Stimulated activated CD8-positive, alpha-beta memory T cell treated with anti-CD3 and anti-CD28 coated beads, Interleukin-15, amount 100 ng/mL, for 48 hours (primary cell): ENCODE data around the gene SLC25A33.
A peak's percentile ranks its signal among the peaks of the same experiment; 100 is the strongest.
"Not testable (repeated sequence)": the region's sequence is repeated elsewhere in the genome, so short reads cannot be mapped to it uniquely, and the experiment has no call there.

Source experiments
- DNase-seq, 2 donors: peaks; one replicate each; pipeline ENCODE4 v3.0.0-alpha.2; 2020; ENCODE audit warnings: low read depth in 2 of 2

SLC25A33 gene

DNA sequence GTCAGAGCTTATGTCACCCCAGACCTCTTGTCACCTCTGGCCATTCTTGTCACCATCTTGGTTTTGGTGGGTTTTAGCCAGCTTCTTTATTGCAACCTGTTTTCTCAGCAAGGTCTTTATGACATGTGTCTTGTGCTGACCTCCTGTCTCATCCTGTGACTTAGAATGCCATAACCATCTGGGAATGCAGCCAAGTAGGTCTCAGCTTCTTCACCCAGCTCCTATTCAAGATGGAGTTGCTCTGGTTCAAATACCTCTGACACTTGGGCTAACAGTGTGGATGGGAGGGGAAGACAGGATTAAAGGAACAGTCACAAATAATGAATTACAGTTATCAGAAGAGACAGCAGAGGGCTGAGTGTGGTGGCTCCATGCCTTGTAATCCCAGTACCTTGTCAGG lies 81.8 kb downstream of the SLC25A33 start:
- DNase-seq: no peak

DNA sequence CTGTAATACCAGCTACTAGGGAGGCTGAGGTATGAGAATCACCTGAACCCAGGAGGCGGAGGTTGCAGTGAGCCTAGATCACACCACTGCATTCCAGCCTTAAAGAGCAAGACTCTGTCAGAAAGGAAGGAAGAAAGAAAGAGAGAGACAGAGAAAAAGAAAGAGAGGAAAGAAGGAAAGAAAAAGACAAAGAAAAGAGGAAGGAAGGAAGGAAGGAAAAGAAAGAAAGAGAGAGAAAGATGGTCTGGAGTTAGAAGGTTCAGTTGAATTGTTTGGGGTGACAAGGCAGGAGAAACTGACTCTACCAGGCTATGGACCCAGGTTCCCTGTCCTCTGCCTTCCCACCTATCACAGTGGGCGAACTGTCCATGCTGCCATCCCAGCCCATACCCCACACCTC lies 84.8 kb downstream of the SLC25A33 start:
- DNase-seq: no peak

DNA sequence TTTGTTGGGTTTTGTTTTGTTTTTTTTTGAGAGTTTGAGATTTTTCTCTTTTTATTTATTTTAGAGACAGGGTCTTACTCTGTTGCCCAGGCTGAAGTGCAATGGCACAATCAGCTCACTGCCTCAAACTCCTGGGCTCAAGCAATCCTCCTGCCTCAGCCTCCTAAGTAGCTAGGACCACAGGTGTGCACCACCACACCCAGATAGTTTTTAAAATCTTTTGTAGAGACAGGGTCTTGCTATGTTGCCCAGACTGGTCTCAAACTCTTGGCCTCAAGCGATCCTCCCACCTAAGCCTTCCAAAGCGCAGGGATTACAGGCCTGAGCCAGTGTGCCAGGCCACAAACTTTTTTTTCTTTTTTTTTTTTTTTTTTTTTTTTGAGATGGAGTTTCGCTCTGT lies 85.8 kb downstream of the SLC25A33 start:
- DNase-seq: not testable (repeated sequence)

DNA sequence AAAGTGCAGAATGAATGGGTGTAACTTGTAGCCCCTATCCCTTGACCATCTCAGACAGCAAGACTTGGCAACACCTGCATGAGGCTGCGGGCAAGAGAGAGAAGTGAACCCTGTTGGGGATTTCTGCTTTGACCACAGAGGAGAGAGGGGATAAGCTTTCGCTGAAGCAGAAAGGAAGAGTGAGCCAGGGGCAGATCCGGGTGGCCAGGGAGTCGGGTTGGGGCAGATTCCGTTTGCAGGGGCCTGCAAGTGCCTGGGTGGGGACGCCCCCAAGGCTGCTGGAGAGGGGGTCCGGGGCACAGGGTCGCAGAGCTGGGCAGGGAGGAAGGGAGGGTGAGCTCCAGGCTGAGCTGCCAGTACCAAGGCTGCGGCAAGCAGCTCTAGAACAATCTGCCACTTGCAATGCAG lies 86.9 kb downstream of the SLC25A33 start:
- no peak for DNase-seq

DNA sequence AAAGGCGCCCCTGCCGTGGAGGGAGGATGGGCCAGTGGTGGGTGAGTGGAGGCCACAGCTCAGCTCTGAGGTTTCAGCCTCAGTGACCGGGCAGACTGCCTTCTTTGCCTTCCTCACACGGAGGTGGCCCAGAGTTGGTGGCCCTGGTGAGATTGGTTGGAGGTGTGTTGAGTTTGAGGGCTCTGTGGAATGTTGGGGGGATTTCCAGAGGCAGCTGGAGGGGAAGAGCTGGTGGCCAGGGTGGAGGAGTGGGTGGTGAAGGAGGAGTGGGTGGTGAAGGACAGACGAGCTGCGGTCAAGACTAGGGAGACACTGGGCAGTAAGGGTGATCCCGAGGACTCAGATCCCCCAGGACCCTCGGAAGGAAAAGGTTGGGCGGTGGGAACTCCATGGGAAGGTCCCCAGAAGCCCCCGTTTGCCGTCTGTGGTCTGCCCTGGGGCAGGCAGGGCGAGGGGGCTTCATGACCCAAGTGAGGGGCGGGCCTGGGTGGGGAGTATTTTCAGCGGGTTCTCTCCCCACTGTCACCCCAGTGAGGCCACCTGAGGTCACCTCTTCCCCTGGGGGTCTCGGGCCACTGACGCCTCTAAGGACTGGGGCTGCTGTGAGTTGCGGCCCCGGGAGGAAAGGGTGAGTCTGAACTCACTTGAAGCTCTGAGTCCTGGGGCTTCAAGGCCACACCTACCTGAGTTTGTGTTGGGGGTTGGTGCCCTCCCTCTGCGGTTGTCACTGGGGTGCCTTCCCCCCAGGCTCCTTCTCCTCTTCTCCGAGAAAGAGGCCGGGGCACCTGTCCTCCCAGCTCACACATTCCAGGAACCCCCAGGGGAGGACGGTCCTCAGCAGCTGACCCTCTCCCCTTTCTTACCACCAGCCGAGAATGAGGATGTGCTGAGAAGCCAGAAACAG lies 89.5 kb downstream of the SLC25A33 start:
- DNase-seq: peak; percentile 76 to 78

DNA sequence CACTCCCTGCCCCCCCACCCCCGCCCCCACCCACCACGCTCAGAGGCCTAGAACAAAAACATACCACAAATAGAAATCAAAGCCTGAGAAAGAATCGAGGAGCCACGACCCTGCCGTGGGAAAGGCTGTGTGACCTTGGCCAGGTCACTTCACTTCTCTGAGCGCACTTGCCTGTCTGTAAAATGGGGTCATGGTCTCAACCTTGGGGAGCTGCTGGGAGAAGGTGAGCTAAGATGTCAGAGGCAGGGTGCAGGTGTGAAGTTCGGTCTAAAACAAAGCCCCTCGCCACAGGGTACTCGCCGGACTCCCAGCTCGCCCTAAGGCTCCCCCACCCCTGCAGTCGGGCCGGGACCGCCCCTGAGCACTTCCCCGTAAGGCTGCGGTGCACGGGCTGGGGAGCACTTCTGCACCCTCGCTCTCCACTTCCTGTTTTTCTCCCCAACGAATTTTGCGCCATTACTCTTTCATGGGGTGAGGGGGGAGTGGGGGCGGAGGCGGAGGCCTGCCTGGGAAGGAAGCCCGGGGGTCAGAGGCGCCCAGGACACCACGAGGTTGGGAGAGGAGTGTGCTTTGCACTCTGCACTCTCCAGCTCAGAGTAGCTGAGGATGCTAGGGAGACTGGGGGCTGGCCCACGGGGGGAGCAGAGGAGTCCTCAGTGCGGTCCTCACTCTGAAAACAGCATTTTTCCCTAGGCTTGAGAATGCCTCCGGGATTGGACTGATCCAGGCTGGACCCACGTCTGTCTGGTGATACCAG lies 90.4 kb downstream of the SLC25A33 start:
- peak; percentile 78 to 80 for DNase-seq

DNA sequence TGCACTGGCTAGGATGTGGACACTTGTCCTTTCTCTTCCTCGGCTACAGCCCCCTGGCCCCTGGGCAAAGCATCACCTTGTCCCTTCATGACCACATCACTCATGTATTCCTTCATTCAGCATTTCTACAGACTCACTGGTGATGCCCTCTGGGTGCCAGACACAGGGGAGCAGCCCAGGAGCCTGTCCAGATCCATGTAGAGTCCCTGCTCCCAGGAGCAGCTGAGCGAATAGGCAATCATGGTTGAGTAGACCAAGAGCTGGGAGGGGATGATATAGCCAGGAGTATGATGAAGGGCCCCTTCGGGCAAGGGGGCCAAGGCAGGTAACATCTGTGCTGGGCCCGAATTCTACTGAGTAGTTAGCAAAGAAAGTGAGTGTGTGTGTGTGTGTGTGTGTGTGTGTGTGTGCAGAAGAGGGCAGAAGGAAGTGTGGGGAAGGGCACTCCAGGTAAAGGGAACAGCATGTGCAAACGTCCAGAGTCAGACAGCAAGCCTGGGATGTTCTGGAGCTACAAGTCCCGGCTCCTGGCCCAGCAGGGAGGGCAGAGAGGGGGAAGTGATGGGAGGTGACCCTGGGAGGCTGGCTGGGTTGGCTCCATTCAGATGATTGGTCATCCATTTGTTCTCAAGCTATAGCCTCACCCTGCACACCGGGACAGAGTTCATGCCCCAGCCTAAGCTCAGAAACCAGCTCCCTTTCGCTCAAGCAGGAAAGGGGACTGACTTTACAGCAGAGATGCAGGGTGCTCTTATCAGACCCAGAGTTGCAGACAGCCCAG lies 91.3 kb downstream of the SLC25A33 start:
- DNase-seq: no peak

DNA sequence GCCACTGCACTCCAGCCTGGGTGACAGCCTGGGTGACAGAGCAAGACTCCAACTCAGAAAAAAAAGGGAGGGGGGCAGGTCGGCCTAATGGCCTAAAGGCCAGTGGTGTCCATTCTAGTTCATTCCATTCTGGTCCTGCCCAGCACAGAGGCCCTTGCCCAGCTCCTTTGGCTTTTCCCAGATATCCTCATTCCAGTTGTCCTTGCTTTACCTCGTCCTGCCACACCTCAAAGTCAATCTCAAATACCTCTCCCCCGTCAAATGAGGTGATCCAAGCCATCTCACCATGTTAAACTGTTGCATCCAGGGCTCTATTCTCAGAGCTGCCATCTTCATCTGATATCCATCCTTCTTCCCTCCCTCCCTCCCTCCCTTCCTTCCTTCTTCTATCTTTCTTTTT lies 92.3 kb downstream of the SLC25A33 start:
- DNase-seq: no peak

DNA sequence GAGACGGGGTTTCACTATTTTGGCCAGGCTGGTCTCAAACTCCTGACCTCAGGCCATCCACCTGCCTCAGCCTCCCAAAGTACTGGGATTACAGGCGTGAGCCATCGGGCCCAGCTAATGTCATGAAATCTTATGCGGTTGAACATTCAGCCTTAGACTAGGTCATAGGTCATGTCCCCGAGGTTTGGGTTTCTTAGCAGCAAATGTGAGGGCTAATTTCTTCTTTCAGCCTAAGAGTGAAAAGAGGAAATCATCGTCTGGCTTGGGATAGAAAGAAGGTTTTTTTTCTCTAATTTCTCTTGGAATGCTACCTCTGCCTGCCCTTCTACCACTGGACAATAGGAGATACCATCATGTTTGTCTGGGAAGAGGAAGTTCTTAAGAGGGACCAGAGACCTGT lies 94.2 kb downstream of the SLC25A33 start:
- no peak for DNase-seq

DNA sequence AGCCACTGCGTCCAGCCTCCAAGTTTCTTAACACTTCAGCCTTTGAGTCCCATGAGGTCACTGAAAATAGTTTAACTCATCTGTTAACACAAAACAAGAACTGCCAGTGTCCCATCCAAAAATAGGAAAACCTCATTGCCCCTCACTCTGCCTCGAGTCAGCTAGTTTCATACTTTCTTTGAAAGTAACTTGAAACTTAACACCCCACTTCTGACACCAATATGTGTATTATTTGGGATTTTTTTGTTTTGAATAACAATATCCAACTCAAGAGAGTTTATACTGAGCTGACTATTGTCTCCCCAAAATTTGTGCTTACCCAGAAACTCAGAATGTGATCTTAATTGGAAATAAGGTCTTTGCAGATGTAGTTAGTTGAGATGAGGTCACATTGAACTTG lies 95.3 kb downstream of the SLC25A33 start:
- no peak for DNase-seq
